Middle frontal gyrus (tissue), 1 donor: ENCODE data around the gene IL19.
"Not testable (repeated sequence)": the region's sequence is repeated elsewhere in the genome, so short reads cannot be mapped to it uniquely, and the experiment has no call there.

Experiments used
- DNase-seq: peaks from one replicate; pipeline ENCODE4 v3.0.0-alpha.2; 2015; ENCODE audit warnings: low spot score; ENCODE audit errors: extremely low spot score

IL19 gene

DNA sequence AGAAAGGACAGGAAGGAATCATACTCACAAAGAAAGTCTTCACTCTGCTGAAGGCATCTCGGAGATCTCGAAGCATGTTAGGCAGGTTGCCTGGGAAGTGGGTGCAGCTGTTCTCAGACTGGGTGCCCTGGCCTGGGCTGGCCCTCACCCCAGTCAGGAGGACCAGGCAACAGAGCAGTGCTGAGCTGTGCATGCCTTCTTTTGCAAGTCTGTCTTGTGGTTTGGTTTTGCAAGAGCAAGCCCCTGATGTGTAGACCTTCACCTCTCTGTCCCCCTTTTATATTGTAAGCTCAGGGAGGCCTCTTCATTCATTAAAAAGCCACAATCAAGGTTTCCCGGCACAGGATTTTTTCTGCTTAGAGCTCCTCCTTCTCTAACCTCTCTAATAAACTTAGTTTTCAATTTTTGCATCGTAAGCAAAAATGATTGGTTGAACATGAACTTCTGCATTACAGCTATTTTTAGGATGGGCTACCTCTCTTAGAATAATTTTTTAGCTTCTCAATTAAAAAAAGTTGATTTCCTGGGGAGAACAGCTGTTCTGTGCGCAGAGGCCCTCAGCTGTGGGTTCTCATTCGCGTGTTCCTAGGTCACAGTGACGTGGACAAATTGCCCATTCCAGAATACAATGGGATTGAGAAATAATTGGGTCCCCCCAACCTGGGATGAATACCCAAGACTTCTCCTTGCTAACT is 1.8 kb downstream of the IL19 start, which contains the start of gene IL10:
TSS of gene IL10 (minus strand) at position 252 of the 695 bp plus-strand sequence. CDS start at position 193, 59 bp downstream.
- DNase-seq = no peak

DNA sequence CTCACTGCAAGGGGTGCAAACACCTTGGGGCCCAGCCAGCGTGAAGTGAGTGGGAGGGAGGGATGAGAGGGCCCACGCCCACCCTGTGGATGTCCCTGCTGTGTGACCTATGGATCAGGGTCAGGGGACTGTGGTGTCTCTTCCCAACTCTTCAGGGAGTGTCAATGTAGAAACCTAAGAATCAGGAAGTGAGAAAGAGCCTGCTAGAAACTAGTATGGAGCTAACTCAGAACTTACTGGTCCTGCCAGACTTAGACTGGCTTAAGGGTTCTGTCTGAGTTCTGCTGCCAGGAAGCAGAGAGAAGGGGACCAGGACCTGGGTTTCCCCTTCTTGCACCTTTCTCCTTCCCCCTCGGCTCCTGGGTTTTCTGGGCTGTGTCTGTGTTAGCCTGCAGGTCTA is 3.5 kb downstream of the IL19 start:
- no peak for DNase-seq

DNA sequence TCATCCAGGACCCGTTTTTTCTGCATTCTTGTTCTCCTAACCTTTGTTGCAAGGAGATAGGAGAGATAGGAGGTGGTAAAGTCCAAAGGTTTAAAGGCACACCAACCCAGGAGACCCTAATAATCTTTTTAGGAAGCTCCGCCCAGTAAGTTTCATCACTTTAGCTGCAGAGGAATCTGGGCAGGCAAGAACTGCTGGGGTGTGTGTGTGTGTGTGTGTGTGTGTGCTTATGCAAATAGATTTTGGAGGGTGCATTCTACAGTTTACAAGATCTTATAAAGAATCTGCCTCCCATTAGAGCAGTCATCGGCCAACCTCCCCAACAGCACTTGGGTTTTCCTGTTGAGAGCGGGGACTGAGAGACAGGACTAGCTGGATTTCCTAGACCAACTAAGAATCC is 5.7 kb downstream of the IL19 start:
- no peak for DNase-seq

DNA sequence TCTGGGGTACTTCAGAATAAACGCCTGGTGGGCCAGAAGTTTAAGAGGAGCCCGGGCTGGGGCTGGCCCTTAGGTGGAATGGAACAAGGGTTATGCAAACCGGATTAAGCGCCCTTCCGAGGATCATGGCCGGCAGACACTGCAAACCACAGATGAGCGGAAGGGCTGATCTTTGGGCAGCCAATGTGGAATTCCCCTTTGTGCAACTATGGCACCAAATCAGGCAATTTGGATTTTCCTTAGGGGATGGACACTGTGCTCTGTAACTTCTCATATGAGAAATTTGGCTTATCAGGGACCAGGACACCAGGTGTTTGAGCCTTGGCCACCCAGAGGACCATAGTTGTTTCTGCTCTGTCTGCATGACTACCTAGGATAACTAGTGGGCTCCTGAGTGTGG is 7.5 kb downstream of the IL19 start:
- no peak for DNase-seq

DNA sequence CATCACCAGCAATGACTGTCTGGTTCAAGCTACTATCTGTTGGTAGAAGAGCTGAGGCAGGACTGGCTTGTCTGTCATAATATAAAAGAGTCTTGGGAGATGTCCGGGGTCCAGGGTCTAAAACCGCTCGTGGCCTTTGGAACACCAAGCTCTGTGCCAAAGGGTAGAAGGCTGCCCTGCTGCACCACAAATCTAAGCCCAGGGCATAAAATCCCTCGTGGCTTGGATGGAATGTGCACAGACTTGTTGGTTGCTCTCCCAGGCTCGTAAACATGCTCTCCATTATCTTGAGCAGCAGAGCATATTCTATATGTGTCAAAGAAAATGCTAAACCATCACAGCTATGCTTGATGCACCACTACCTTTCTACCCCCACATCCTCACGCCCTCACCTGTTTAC is 8.3 kb downstream of the IL19 start:
- DNase-seq = not testable (repeated sequence)

DNA sequence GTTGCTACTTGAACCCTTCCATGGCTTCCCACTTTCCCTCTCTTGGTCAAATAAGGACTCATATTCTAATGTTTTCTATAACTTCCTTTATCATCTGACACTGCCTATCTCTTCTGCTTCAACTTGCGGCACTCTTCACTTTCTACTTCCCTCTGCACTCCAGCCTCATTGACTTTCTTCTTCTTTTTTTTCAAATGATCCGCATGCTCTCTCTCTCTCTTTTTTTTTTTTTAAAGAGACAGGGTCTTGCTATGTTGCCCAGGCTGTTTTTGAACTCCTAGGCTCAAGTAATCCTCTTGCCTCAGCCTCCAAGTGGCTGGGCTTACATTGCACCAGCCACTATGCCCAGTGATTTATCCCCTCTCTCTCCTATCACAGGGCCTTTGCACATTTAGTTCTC is 9.1 kb downstream of the IL19 start:
- DNase-seq = no peak

DNA sequence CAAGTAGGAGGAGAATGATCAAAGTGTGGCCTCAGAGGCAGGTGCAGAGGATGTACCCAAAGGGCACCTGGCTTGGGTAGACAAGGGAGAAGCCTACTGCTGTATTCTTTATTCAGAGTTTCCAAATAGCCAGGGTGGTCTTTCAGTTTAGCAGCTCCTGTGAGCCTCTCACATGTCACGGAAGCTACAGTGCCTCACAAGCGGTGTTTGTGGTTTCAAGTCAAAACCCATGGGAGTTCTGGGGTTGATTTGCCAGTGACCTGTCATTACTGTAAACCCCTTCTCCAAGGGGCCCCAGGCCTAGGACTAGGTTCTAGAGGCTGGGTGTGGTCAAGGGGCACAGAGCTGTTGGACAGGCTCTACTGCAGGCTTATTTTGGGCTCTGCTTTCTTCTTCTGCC is 11.9 kb downstream of the IL19 start:
- no peak for DNase-seq

DNA sequence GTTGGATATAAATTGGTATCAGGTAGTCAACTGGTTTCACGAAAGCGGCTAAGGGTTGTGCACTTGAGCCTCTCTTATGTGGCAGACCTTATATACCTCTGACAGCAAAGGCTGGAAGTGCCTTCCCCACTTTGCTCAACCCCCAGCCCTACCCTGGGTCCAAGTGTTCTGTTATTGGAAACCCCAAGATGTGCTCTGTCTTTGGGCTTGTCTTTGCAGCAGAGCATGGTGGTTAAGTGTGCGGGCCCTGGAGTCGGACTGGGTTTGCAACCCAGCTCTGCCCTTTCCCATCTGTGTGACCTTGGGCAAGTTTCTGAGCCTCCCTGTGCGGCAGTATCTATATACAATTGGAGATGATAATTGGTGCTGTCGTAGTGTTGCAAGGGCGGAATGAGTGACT is 12.9 kb downstream of the IL19 start:
- no peak for DNase-seq

DNA sequence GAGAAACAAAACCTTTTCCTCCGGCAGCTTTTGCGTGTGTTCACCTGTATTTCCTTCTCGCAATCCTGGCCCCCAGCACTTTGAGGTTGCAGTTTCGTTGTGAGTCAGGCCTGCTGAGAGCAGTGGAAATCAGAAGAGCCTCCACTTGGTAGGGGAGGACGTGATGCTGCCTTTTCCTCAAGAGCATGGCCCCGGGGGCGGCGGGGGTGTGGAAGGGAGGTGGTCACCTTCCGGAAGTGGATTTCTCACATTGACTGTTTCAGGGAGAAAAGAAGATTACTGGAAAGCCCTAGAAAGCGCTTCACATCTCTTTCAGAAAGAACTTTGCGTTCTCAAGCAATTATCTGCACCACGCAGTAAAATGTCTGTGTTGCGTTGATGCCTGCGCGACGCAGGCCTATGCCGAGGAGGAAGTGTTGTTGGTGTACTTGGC is 13.9 kb downstream of the IL19 start:
- no peak for DNase-seq

DNA sequence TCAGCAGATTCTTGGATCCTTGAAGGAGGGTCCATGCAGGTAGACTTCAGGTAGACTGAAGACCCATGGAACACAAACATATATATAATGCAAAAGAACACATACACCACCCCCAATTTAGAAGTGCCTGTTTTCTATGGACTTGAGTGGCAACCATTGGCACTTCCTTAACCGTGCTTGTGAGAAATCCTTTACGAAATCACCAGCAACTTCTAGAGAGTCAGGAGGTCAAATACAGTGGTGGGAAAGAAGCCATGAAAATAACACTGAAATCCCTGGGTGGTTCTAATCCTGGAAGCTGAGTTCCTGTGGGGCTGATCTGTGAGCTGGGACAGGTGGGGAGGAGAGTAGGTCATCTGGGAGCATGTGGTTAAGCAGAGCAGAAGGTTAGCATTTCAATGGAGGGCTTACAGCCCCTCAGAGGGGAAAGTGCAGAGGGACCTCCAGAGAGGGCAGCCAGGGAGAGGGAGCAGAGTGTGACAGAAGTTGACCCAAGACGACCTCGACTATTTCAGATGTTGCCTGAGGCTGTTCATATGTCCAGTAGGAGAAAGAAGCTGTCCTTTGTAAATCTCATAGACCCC is 14.7 kb downstream of the IL19 start:
- DNase-seq = no peak

DNA sequence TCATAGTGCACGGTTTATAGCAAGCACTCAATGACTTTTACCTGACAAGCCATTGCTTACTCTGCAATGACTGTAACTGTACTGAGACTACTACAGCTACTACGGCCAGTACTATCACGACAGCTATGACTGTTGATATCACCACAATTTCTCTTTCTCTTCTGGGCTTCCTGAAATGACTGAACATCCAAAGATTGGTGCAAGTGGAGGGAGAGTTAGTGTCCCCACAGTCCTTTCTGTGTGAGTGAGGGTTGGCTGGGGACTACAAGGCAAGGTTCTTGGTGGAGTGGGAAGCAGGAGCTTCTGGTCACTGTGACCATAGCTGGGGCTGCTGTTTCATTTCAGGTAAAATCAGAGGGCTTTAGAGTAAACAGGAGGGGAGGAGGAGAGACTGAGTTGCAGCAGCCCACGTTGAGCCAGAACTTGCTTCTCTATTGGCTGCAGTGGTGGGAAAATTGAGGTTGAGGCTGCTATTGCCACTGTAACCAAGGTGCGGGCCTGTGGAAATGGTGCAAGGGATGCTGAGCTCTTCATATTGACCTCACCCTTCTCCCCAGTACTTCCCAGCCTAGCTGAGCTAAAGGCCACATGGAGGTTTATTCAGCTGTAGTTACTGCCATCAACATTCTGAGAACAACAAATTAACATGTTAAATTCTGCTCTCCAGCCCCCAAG is 15.8 kb downstream of the IL19 start:
- DNase-seq = no peak

DNA sequence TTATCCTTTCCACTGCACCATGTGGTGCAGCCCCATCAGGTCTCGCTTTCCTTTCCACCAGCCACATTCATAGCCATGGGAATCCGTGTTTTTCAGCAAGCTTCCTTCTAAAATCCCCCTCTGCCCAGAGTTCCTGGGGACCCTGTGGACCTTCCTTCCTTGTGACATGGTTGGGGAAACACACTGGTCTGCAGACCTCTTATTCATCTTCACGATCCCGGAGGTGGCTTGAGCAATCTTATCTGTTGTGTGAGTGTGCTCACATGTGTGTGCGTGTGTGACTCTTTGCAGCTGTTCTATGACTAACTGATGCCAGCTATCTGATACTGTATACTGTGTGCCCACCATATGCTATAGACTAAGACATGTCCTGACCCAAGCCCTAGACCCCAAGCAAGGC is 17.3 kb downstream of the IL19 start:
- DNase-seq = no peak

DNA sequence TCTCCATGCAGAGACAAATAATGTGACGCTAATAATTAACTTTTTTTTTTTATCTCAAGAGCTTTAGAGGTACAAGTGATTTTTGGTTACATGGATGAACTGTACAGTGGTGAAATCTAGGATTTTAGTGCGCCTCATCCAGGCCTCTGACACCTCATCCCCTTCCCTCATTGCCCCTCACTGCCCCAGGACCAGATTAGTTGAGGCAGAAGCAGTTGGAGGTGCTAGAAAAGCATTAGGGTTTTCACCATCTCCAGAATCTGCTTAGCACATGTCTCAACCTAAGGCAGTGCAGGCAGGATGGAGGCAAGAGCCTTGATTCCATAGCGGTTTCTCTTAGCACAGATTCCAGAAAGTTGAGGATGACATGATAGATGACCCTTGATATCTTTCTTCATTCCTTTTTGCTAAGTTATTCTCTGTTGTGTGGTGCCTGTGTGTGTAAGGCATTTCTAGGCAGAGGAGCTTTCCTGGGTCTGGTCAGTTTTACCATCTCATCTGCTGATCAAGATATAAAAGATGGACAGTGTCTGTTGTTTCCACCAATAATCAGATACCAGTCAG is 18.0 kb downstream of the IL19 start:
- DNase-seq = no peak

DNA sequence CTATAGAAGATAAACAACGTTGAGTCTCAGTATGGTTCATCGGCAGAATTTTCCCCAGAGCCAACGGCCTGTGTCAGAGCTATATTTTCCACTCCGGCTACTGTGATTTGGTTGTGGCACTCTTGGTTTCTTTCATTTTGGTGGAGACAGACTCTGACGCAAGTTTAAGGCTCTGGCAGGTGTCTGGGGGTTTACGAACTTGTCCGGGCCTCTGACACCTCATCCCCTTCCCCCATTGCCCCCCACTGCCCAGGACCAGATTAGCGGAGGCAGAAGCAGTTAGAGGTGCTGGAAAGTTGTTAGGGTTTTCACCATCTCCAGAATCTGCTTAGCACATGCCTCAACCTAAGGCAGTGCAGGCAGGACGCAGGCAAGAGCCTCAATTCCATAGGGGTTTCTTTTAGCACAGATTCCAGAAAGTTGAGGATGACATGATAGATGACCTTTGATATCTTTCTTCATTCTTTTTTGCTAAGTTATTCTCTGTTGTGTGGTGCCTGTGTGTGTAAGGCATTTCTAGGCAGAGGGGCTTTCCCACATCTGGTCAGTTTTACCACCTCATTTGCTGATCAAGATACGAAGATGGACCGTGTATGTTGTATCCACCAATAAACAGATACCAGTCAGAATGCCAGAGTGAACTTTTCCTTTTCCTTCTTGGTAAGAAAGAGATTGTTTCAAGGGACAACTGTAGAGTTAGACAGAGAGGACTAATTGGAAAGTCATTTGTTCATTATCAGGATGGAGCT is 20.1 kb downstream of the IL19 start:
- DNase-seq = no peak

DNA sequence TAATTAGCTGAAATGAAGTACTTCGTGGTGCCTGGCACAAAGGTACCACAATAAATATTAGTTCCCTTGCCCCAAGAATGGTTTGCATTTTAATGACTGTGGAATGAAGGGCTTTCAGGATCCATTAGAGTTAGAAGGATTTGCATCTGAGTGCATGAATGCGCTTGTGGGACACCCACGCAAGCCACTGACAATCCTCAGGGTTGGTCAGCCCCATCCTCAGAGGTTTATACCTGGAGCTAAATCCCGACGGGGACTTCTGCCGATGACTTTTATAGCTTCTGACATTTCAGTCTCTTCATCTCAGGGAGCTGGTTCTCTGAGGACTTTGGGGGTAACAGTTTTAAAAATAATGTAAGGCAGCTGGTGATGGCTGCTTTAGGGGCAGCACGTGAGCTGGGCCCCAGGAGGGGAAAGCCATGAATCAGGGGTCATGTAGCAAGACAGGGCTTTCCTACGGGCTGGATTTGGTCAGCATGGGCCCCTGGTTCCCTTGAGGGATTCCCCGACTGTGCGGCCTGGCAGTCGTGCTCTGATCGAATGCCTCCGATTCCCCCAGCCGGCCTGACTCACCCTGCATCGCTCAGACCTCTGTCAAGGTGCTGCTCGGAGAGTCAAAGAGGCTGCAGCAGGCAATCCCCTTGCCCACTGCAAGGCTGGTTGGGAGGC is 22.5 kb downstream of the IL19 start:
- no peak for DNase-seq

DNA sequence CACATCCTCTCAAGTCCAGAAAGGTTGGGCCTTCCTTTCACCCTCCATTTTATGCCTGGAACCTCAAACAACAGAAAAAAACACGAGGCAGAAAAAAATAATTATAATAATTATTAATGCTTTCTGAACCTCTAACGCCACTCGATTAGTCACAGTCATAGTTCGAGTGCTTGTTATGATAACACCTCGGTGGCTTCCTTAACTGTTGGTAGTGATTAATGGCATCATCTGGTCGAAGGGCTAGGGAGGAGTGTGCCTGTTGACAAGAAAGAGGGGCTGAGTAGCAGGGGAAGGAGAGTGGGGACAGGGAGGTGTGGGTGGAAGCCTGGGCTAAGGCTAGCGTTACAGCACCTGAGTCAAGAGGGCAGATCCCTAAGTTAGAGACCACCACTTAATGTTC is 23.0 kb downstream of the IL19 start:
- no peak for DNase-seq

DNA sequence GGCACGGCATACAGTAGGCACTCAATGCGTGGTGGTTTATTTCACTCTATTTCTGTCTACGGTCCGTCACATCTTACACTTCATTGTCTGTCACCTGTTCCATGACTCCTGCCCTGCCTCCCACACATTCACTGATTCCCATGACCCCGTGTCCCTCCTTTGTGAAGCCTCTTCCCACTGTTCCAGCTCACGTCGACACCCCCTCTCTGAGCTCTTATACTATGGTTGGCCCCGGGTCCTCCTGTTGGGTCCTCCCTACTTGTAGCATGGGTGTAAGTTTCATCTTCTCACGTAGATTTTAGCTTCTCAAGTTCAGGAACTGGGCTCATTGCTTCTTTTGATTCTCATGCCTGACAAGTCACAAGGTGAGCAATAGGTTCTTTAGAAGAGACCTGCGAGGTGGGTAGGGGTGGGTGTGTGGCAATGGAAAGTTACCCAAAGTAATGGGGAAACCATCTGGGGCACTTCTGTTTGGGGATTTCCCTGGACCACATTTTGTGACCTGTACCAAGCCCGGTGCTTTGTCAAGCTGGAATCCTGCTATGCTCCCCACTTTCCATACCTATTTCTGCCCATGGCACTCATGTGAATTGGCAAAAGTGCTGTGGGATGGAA is 23.8 kb downstream of the IL19 start:
- DNase-seq = no peak

DNA sequence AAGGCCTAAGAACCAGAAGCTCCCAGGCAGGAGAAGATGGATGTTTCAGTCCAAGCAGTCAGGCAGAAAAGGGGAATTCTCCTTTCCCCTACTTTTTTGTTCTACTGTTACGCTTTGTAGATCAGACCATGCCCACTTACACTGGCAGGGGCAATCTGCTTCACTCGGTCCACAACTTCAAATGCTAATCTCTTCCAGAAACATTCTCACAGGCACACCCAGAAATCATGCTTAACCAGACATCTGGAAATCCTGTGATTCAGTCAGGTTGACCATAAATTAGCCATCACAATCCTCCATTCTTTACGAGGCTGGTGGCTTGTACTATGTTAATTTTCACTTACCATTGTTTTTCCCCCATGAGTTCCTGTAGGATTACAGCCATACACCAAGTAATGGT is 25.5 kb downstream of the IL19 start:
- DNase-seq = no peak

DNA sequence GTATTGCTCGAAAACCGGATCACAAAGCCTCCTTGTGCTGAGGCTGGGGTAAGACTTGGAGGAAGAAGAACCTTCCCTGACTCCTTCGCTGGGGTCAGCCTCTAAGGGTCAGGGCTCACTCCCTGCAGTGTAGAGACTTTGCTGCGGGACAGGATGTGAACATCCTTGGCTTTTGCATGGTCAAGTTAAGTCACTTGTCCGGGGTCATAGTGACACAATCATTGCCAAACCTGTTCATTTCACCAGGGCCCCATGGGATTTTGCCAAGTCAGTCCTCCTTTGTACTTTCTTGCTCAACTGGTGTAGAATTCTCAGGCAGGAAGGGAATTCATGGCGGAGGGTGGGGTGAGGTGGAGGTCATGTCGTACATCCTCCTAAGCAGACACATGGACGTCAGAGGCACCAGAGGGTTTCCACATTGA is 26.4 kb downstream of the IL19 start:
- DNase-seq = no peak

DNA sequence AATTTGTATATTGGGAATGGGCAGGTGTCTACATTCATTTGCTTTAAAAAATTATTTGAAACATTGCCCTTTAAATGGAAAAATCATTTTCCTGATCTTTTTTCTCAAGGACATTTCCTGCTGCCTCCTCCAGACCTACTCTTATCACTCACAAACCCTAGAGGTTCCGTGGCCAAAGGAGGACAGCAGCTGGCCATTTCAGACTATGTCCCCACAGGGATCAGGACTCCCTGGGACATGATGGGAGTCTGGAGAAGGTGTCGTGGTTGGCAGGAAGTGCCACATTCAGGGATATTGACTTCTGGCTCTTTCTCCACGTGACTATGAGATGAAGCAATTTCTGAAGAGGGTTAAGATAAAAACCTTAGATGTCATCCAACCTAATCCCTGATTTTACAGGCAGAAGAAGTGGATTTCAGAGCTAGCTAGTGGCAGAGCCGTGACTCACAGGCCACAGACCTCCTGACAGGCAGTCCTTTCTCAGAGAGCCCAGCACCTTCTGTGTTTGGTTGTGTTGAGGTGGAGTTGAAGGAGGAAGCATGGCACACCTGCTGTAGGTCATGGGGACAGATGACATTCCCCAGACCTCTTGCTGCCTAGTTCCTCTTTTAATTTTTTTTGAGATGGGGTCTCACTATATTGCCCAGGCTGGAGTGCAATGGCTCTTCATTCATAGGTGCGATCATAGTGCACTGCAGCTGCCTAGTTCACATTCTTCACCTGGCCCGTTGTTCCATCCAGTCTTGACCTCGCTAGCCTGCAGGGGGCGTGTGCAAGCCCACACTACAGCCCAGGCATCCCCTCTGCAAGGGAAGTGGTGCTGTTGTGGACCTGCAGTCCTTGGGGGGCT is 27.2 kb downstream of the IL19 start:
- no peak for DNase-seq
